D721Med (cell line): ENCODE data around the gene LARP1B.

Source experiments
- DNase-seq: peaks from one replicate; pipeline ENCODE4 v3.0.0; 2011; ENCODE audit warnings: low spot score; ENCODE audit not compliant: insufficient read length
- FAIRE-seq: peaks from 2 replicates; lab custom pipeline; 2011; peaks lifted over from hg19 to GRCh38; lab: Jason Lieb, UNC
- CTCF ChIP-seq: IDR thresholded peaks from 2 replicates; pipeline ENCODE4 v1.5.1; 2012; ENCODE audit warnings: mild to moderate bottlenecking, control low read depth; ENCODE audit not compliant: insufficient read depth; ENCODE audit errors: missing control alignments

Gene LARP1B

GRCh38 chr4:128163177-128164117, 102.3 kb downstream of the LARP1B start:
- DNase-seq (no peak), FAIRE-seq (no peak)
- TF ChIP-seq CTCF: no peak

DNA sequence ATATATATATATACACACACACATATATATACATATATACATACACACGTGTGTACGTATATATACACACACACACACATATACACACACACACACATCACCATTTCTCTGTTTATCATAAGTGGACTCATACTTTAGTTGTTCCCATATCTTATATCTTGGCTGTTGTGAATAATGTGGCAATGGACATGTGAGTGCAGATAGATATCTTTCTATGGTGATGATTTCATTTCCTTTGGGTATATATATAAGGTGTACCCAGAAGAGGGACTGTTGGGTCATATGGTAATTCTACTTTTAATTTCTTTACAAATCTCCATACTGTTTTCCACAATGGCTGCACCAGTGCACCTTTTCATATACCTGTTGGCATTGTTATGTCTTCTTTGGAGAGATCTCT, 105.9 kb downstream of the LARP1B start:
- TF ChIP-seq CTCF: no peak
- FAIRE-seq (no peak), DNase-seq (no peak)

DNA sequence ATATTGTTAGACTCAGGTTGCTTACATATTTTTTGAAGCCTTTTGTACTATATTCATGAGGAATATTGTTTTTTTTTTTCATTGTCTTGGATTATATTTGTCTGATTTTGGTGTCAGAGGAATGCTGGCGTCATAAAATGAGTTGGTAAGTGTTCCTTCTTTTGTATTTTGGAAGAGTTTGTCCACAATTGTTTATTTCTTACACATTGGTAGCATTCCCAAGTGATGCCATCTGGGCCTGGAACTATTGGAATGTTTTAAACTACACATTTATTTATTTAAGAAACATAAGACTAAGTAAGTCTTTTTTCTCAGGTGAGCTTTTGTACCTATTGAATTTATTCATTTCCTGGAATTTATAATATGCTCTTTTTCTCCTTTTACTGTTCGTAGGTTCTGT, 107.6 kb downstream of the LARP1B start:
- DNase-seq (no peak), FAIRE-seq (no peak)
- TF ChIP-seq CTCF: no peak

- TF ChIP-seq CTCF: no peak
- FAIRE-seq: no peak
- no peak for DNase-seq
Measured at GRCh38 chr4:128169245-128169644, 108.1 kb downstream of the LARP1B start.

DNA sequence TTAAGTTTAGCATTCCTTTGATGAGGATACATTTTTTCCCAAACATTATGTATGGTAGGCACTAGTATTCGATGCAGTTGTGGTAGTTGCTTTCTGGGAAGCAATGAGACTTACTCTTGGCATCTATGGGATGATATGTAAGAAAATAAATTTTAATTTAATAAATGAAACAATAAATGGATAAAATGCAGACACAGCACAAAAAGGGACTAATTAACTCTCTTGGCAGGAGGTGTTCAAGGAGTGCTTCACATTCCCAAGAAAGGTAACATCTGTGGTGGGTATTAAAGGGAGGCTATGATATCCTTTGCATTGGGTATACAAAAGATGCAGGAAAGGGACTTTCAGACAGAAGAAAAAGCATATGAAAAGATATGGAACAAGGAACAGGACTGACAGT, 115.5 kb downstream of the LARP1B start:
- no peak for FAIRE-seq
- no peak for DNase-seq
- no peak for TF ChIP-seq CTCF

GRCh38 chr4:128177498-128177897, 116.4 kb downstream of the LARP1B start:
- FAIRE-seq: no peak
- no peak for DNase-seq
- no peak for TF ChIP-seq CTCF

GRCh38 chr4:128186623-128187022, 125.5 kb downstream of the LARP1B start:
- no peak for DNase-seq
- no peak for TF ChIP-seq CTCF
- FAIRE-seq: no peak
